K562 (cell line): Measurements from ENCODE around the gene SLC30A1. TPM values are rescaled to one million over a fixed set of nuclear protein-coding genes. Genes with fewer than 3 reads are reported as not detected.
A peak's percentile ranks its signal among the peaks of the same experiment; 100 is the strongest.

Experiments
- CEBPB ChIP-seq: fragments of 450-650 bp; IDR thresholded peaks from 2 replicates; pipeline ENCODE4 v1.6.1; 2016; ENCODE audit warnings: missing genetic modification characterization, missing compliant biosample characterization
- CHAMP1 ChIP-seq: fragments of 450-650 bp; IDR thresholded peaks from 2 replicates; pipeline ENCODE4 v1.6.1; 2016; ENCODE audit warnings: mild to moderate bottlenecking
- DACH1 ChIP-seq: fragments of 450-650 bp; IDR thresholded peaks from 2 replicates; pipeline ENCODE4 v1.6.1; 2018; ENCODE audit not compliant: partially characterized antibody
- HDAC1 ChIP-seq, 2 experiments: fragments of 450-650 bp; IDR thresholded peaks; 2 replicates each; pipeline ENCODE4 v1.6.1; 2016 to 2017; ENCODE audit warnings: inconsistent platforms in 1 of 2, mild to moderate bottlenecking in 1 of 2, moderate library complexity in 1 of 2
- HSF4 ChIP-seq: fragments of 250-450 bp; sonication (Bioruptor Pico); IDR thresholded peaks from 2 replicates; pipeline ENCODE4 v2.1.2; 2022; ENCODE audit warnings: mild to moderate bottlenecking, moderate library complexity, borderline replicate concordance
- LARP7 ChIP-seq: fragments of 450-650 bp; IDR thresholded peaks from 2 replicates; pipeline ENCODE4 v1.6.1; 2016
- MCM5 ChIP-seq: fragments of 450-650 bp; IDR thresholded peaks from 2 replicates; pipeline ENCODE4 v1.6.1; 2016; ENCODE audit warnings: low read depth
- NFIC ChIP-seq: fragments of 450-650 bp; IDR thresholded peaks from 2 replicates; pipeline ENCODE4 v1.6.1; 2017; ENCODE audit warnings: mild to moderate bottlenecking, inconsistent platforms
- NRF1 ChIP-seq, 2 experiments: fragments of 450-650 bp; IDR thresholded peaks in 1 of 2; conservative IDR thresholded peaks in 1 of 2; 2 replicates each; pipeline ENCODE4 v1.6.1; 2014; ENCODE audit warnings: mild to moderate bottlenecking in 2 of 2
- PHB ChIP-seq: fragments of 250-450 bp; sonication (Bioruptor Pico); IDR thresholded peaks from 2 replicates; pipeline ENCODE4 v1.5.0; 2021
- SMAD2 ChIP-seq: fragments of 150-350 bp; IDR thresholded peaks from 2 replicates; pipeline ENCODE4 v1.6.1; 2014; ENCODE audit warnings: low read depth, mild to moderate bottlenecking, low read length
- SMARCB1 ChIP-seq: IDR thresholded peaks from 2 replicates; pipeline ENCODE4 v1.6.1; 2011; ENCODE audit warnings: improper control_type of control experiment, low read depth; ENCODE audit not compliant: insufficient read length
- ZNF274 ChIP-seq: IDR thresholded peaks from 2 replicates; pipeline ENCODE4 v1.6.1; 2011; ENCODE audit warnings: low read depth, mild to moderate bottlenecking, low read length, moderate library complexity, borderline replicate concordance
- ZNF764 ChIP-seq: fragments of 250-450 bp; sonication (Bioruptor Pico); IDR thresholded peaks from 2 replicates; pipeline ENCODE4 v1.4.0; 2020; ENCODE audit warnings: low read depth, mild to moderate bottlenecking, moderate library complexity
- polyA plus RNA-seq, 8 experiments: library from polyadenylated mRNA; depleted of rRNA in 4 of 8; stranded (reverse) in 5 of 8; unstranded in 3 of 8; fragments of >200 nt; fragmentation: Nextera tagmentation in 2 of 8; fragmentation: Illumina TruSeq in 1 of 8; extraction: Ambion mirVana in 2 of 8; extraction: Trizol in 1 of 8; gene quantifications; 2 replicates each; pipeline versions ENCODE4 v1.2.1 to v1.2.3, GENCODE V29; 2011 to 2014; ENCODE audit warnings: inconsistent platforms in 1 of 8, missing spikeins in 1 of 8
- total RNA-seq, 7 experiments: library from RNA; depleted of rRNA in 6 of 7; stranded (reverse); fragments of >200 nt in 6 of 7; fragmentation: Illumina TruSeq in 2 of 7; extraction: Trizol in 2 of 7; gene quantifications; 2 replicates each; pipeline versions ENCODE4 v1.2.1 to v1.2.3, GENCODE V29; 2011 to 2021; ENCODE audit warnings: low replicate concordance in 1 of 7
- TF ChIP-seq, protein P1 (sequence below): fragments of 450-650 bp; IDR thresholded peaks from 2 replicates; pipeline ENCODE4 v1.6.1; 2016; ENCODE audit warnings: mild to moderate bottlenecking, moderate library complexity

SLC30A1 gene
- total and polyA plus RNA-seq, 9 of the 15 experiments (the other 6 are each of a cell fraction or from before 2014, with no cell fraction given) = 4.1 to 14.4 (median 6.6) TPM

GRCh38 chr1:211577819-211578639 is 932 bp downstream of the SLC30A1 start (continued):
- TF ChIP-seq MCM5 (no peak), NRF1 (conservative IDR thresholded peaks at IDR 0.05 in 1 of 2, IDR thresholded peaks at IDR 0.05 in 1 of 2) (peak; percentile 72 to 78), HDAC1 (IDR thresholded peaks at IDR 0.05) (peak in 1 of 2 experiments; percentile 48; a peak in 1 of 4 replicates), ZNF274 (no peak), SMARCB1 (no peak), ZNF764 (CRISPR knock-in tag) (no peak), NFIC (no peak), HSF4 (CRISPR knock-in tag) (no peak), LARP7 (0 out of 2 replicates have a peak, but pooled peaks have one; percentile 37), SMAD2 (no peak), PHB (CRISPR knock-in tag) (no peak), DACH1 (no peak), CHAMP1 (no peak), CEBPB (tag) (no peak)
- TF ChIP-seq, protein P1, sequence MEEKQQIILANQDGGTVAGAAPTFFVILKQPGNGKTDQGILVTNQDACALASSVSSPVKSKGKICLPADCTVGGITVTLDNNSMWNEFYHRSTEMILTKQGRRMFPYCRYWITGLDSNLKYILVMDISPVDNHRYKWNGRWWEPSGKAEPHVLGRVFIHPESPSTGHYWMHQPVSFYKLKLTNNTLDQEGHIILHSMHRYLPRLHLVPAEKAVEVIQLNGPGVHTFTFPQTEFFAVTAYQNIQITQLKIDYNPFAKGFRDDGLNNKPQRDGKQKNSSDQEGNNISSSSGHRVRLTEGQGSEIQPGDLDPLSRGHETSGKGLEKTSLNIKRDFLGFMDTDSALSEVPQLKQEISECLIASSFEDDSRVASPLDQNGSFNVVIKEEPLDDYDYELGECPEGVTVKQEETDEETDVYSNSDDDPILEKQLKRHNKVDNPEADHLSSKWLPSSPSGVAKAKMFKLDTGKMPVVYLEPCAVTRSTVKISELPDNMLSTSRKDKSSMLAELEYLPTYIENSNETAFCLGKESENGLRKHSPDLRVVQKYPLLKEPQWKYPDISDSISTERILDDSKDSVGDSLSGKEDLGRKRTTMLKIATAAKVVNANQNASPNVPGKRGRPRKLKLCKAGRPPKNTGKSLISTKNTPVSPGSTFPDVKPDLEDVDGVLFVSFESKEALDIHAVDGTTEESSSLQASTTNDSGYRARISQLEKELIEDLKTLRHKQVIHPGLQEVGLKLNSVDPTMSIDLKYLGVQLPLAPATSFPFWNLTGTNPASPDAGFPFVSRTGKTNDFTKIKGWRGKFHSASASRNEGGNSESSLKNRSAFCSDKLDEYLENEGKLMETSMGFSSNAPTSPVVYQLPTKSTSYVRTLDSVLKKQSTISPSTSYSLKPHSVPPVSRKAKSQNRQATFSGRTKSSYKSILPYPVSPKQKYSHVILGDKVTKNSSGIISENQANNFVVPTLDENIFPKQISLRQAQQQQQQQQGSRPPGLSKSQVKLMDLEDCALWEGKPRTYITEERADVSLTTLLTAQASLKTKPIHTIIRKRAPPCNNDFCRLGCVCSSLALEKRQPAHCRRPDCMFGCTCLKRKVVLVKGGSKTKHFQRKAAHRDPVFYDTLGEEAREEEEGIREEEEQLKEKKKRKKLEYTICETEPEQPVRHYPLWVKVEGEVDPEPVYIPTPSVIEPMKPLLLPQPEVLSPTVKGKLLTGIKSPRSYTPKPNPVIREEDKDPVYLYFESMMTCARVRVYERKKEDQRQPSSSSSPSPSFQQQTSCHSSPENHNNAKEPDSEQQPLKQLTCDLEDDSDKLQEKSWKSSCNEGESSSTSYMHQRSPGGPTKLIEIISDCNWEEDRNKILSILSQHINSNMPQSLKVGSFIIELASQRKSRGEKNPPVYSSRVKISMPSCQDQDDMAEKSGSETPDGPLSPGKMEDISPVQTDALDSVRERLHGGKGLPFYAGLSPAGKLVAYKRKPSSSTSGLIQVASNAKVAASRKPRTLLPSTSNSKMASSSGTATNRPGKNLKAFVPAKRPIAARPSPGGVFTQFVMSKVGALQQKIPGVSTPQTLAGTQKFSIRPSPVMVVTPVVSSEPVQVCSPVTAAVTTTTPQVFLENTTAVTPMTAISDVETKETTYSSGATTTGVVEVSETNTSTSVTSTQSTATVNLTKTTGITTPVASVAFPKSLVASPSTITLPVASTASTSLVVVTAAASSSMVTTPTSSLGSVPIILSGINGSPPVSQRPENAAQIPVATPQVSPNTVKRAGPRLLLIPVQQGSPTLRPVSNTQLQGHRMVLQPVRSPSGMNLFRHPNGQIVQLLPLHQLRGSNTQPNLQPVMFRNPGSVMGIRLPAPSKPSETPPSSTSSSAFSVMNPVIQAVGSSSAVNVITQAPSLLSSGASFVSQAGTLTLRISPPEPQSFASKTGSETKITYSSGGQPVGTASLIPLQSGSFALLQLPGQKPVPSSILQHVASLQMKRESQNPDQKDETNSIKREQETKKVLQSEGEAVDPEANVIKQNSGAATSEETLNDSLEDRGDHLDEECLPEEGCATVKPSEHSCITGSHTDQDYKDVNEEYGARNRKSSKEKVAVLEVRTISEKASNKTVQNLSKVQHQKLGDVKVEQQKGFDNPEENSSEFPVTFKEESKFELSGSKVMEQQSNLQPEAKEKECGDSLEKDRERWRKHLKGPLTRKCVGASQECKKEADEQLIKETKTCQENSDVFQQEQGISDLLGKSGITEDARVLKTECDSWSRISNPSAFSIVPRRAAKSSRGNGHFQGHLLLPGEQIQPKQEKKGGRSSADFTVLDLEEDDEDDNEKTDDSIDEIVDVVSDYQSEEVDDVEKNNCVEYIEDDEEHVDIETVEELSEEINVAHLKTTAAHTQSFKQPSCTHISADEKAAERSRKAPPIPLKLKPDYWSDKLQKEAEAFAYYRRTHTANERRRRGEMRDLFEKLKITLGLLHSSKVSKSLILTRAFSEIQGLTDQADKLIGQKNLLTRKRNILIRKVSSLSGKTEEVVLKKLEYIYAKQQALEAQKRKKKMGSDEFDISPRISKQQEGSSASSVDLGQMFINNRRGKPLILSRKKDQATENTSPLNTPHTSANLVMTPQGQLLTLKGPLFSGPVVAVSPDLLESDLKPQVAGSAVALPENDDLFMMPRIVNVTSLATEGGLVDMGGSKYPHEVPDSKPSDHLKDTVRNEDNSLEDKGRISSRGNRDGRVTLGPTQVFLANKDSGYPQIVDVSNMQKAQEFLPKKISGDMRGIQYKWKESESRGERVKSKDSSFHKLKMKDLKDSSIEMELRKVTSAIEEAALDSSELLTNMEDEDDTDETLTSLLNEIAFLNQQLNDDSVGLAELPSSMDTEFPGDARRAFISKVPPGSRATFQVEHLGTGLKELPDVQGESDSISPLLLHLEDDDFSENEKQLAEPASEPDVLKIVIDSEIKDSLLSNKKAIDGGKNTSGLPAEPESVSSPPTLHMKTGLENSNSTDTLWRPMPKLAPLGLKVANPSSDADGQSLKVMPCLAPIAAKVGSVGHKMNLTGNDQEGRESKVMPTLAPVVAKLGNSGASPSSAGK = peak; percentile 91
